ENCODE results near the gene GRID2IP. TPM values are rescaled to one million over a fixed set of nuclear protein-coding genes. Genes with fewer than 3 reads are reported as not detected.

GRID2IP gene
- total RNA-seq, 4 donors from 2014 or later, result not detected

- H3K27me3 ChIP-seq, result no peaks in the 10 kb centered on the region
- H3K9me3 ChIP-seq, result no peaks in the 10 kb centered on the region
- TF ChIP-seq CTCF (IDR thresholded peaks at IDR 0.05), result no peak
- TF ChIP-seq EP300 (IDR thresholded peaks at IDR 0.05), result no peak
- TF ChIP-seq POLR2A (IDR thresholded peaks at IDR 0.05), result no peak
- H3K4me3 ChIP-seq, result no peak overlapping the region
- no peak overlapping the region for H3K27ac ChIP-seq
- H3K4me1 ChIP-seq, result no peaks in the 10 kb centered on the region
- no peaks in the 10 kb centered on the region for H3K36me3 ChIP-seq
- no peak for DNase-seq (ENCODE audit: low spot score in 2 of 2)
- WGBS, 2 donors, result 86 to 91% methylated on average over 3 of the region's 3 CpGs
Observed at GRCh38 chr7:6567886-6568285, 16.6 kb upstream of the GRID2IP start.

GRCh38 chr7:6565655-6566054 is 14.4 kb upstream of the GRID2IP start:
- no peaks in the 10 kb centered on the region for H3K27me3 ChIP-seq
- H3K36me3 ChIP-seq, result no peaks in the 10 kb centered on the region
- no peaks in the 10 kb centered on the region for H3K9me3 ChIP-seq
- H3K4me3 ChIP-seq, result no peak overlapping the region
- no peak for DNase-seq (ENCODE audit: low spot score in 2 of 2)
- H3K27ac ChIP-seq, result no peak overlapping the region
- TF ChIP-seq CTCF (IDR thresholded peaks at IDR 0.05), result no peak
- H3K4me1 ChIP-seq, result no peaks in the 10 kb centered on the region
- 89 to 93% methylated on average over 4 of the region's 4 CpGs for WGBS, 2 donors

GRCh38 chr7:6563936-6564770 is 12.9 kb upstream of the GRID2IP start:
- Histone ChIP-seq H3K9me3 (no peaks in the 10 kb centered on the region), H3K27ac (no peak overlapping the region), H3K27me3 (no peaks in the 10 kb centered on the region), H3K4me1 (no peaks in the 10 kb centered on the region), H3K36me3 (no peaks in the 10 kb centered on the region), H3K4me3 (no peak overlapping the region)
- DNase-seq (ENCODE audit: low spot score in 2 of 2), result no peak
- no peak for TF ChIP-seq CTCF (IDR thresholded peaks at IDR 0.05)
- TF ChIP-seq POLR2A (IDR thresholded peaks at IDR 0.05), result no peak
- no peak for TF ChIP-seq EP300 (IDR thresholded peaks at IDR 0.05)
- 81 to 82% methylated on average over 12 of the region's 12 CpGs for WGBS, 2 donors

GRCh38 chr7:6562106-6562505 is 10.8 kb upstream of the GRID2IP start:
- H3K4me1 ChIP-seq, result no peaks in the 10 kb centered on the region
- H3K27me3 ChIP-seq, result no peaks in the 10 kb centered on the region
- H3K27ac ChIP-seq, result no peak overlapping the region
- WGBS, 2 donors, result 91 to 92% methylated on average over 1 of the region's 1 CpG
- H3K4me3 ChIP-seq, result no peak overlapping the region
- DNase-seq (ENCODE audit: low spot score in 2 of 2), result no peak
- TF ChIP-seq POLR2A (IDR thresholded peaks at IDR 0.05) (no peak), EP300 (IDR thresholded peaks at IDR 0.05) (no peak), CTCF (IDR thresholded peaks at IDR 0.05) (no peak)
- H3K9me3 ChIP-seq, result no peaks in the 10 kb centered on the region
- H3K36me3 ChIP-seq, result no peaks in the 10 kb centered on the region

- no peaks in the 10 kb centered on the region for H3K27me3 ChIP-seq
- no peak for DNase-seq (ENCODE audit: low spot score in 2 of 2)
- TF ChIP-seq POLR2A (IDR thresholded peaks at IDR 0.05), result no peak
- no peak for TF ChIP-seq CTCF (IDR thresholded peaks at IDR 0.05)
- no peak for TF ChIP-seq EP300 (IDR thresholded peaks at IDR 0.05)
- no peak overlapping the region for H3K4me3 ChIP-seq
- 33 to 37% methylated on average over 3 of the region's 3 CpGs for WGBS, 2 donors
- H3K4me1 ChIP-seq, result no peaks in the 10 kb centered on the region
- H3K27ac ChIP-seq, result no peak overlapping the region
- H3K36me3 ChIP-seq, result no peaks in the 10 kb centered on the region
- H3K9me3 ChIP-seq, result no peaks in the 10 kb centered on the region
Observed at GRCh38 chr7:6559896-6560295, 8.6 kb upstream of the GRID2IP start.

Data from tibial nerve (tissue), 4 donors.